GM12878 (cell line): ENCODE data around the gene LAMA2. TPM values are rescaled to one million over a fixed set of nuclear protein-coding genes. Genes with fewer than 3 reads are reported as not detected.

ENCODE experiments used
- ATAC-seq: fragments of 200-7000 bp; cut with Tn5 transposase; 3 replicates; pipeline ENCODE4 v1.9.1; 2020; ENCODE audit warnings: mild to moderate bottlenecking, moderate library complexity
- BruUV-seq: library from RNA; stranded (reverse); fragments of 400-500 nt; replicated peaks from 2 replicates; lab custom pipeline; 2021; lab: Mats Ljungman, UMichigan
- CTCF ChIA-PET: fragments of 300-600 bp; sonication (Branson Sonifier 250); formaldehyde crosslinking; extraction: SDS; loops from one replicate; lab custom pipeline; 2021; ENCODE audit warnings: inconsistent platforms; lab: Yijun Ruan, JAX
- POLR2A ChIA-PET: fragments of 350-600 bp; formaldehyde crosslinking; extraction: SDS; loops from one replicate; lab custom pipeline; 2021; ENCODE audit warnings: inconsistent platforms; lab: Charles Lee
- RAD21 ChIA-PET: fragments of 300-600 bp; sonication (Branson Sonifier 250); formaldehyde crosslinking; loops from one replicate; lab custom pipeline; 2023; ENCODE audit warnings: antibody characterized with exemption; ENCODE audit not compliant: unreplicated experiment; lab: Charles Lee
- SMC1A ChIA-PET: fragments of 300-600 bp; sonication (Branson Sonifier 250); formaldehyde crosslinking; loops from one replicate; lab custom pipeline; 2023; ENCODE audit not compliant: unreplicated experiment, uncharacterized antibody; lab: Charles Lee
- DNase-seq: peaks from one replicate; pipeline ENCODE4 v3.0.0-alpha.2; 2011; ENCODE audit warnings: low read depth, low spot score
- FAIRE-seq: peaks from 3 replicates; lab custom pipeline; 2011; peaks lifted over from hg19 to GRCh38; lab: Jason Lieb, UNC
- H2AFZ ChIP-seq: 2 replicates; pipeline ENCODE4 v1.6.0; 2011; ENCODE audit warnings: low read depth, low read length, control low read depth; ENCODE audit not compliant: control insufficient read depth
- H3K27ac ChIP-seq: 2 replicates; pipeline ENCODE4 v1.5.1; 2011; ENCODE audit warnings: control low read depth; ENCODE audit not compliant: control insufficient read depth, insufficient read depth
- H3K27me3 ChIP-seq, 2 experiments: replicated peaks in 1 of 2; 2 replicates each; pipeline versions ENCODE4 v1.6.0 to v1.6.1; 2011; ENCODE audit warnings: low read length in 1 of 2; ENCODE audit not compliant: control insufficient read depth in 2 of 2, insufficient read depth in 2 of 2
- H3K36me3 ChIP-seq, 2 experiments: 2 replicates each; pipeline ENCODE4 v1.5.1; 2011; ENCODE audit warnings: low read length in 1 of 2; ENCODE audit not compliant: control insufficient read depth in 2 of 2, insufficient read depth in 2 of 2
- H3K4me1 ChIP-seq: 2 replicates; pipeline ENCODE4 v1.6.1; 2011; ENCODE audit warnings: mild to moderate bottlenecking, low read length, moderate library complexity, mixed read lengths; ENCODE audit not compliant: control insufficient read depth, insufficient read depth
- H3K4me2 ChIP-seq: 2 replicates; pipeline ENCODE4 v1.6.0; 2011; ENCODE audit warnings: control low read depth; ENCODE audit not compliant: control insufficient read depth, insufficient read depth
- H3K4me3 ChIP-seq: fragments of 200-600 bp; sonication (generic); 2 replicates; pipeline ENCODE4 v1.5.1; 2016
- H3K79me2 ChIP-seq: 2 replicates; pipeline ENCODE4 v1.6.0; 2011; ENCODE audit warnings: low read length; ENCODE audit not compliant: control insufficient read depth, insufficient read depth
- H3K9ac ChIP-seq: 2 replicates; pipeline ENCODE4 v1.8.0; 2011; ENCODE audit warnings: low read length, control low read depth, mixed read lengths; ENCODE audit not compliant: control insufficient read depth, insufficient read depth
- H3K9me3 ChIP-seq: replicated peaks from 3 replicates; pipeline ENCODE4 v1.5.1; 2011; ENCODE audit warnings: mild to moderate bottlenecking, low read length; ENCODE audit not compliant: control insufficient read depth, insufficient read depth
- H4K20me1 ChIP-seq: 2 replicates; pipeline ENCODE4 v1.6.0; 2011; ENCODE audit not compliant: control insufficient read depth, insufficient read depth
- ETV6 ChIP-seq, 2 experiments: fragments of 450-650 bp in 1 of 2; IDR thresholded peaks in 1 of 2; conservative IDR thresholded peaks in 1 of 2; 2 replicates each; pipeline ENCODE4 v1.6.1; 2014; ENCODE audit warnings: antibody characterized with exemption in 1 of 2, borderline replicate concordance in 1 of 2, low read depth in 1 of 2, mild to moderate bottlenecking in 1 of 2, moderate library complexity in 1 of 2
- NFXL1 ChIP-seq: fragments of 450-650 bp; IDR thresholded peaks from 2 replicates; pipeline ENCODE4 v1.6.1; 2017; ENCODE audit warnings: antibody characterized with exemption, mild to moderate bottlenecking, borderline replicate concordance
- RAD21 ChIP-seq: IDR thresholded peaks from 2 replicates; pipeline ENCODE4 v1.6.1; 2011; ENCODE audit warnings: mild to moderate bottlenecking, low read depth, low read length, moderate library complexity; ENCODE audit not compliant: insufficient read depth
- SMC3 ChIP-seq: IDR thresholded peaks from 2 replicates; pipeline ENCODE4 v1.6.1; 2011; ENCODE audit warnings: low read length, improper control_type of control experiment, borderline replicate concordance
- STAT3 ChIP-seq: IDR thresholded peaks from 2 replicates; pipeline ENCODE4 v1.6.1; 2011; ENCODE audit warnings: low read depth, low read length, improper control_type of control experiment
- ZNF622 ChIP-seq: fragments of 450-650 bp; IDR thresholded peaks from 2 replicates; pipeline ENCODE4 v1.6.1; 2017; ENCODE audit warnings: mild to moderate bottlenecking, inconsistent platforms
- WGBS: methylation state at CpG from one replicate; pipeline ENCODE4 v1.1.6; 2016; ENCODE audit warnings: low lambda C conversion rate; ENCODE audit not compliant: insufficient replicate concordance, insufficient coverage; ENCODE audit errors: missing lambda C conversion rate; 5-methylcytosine and 5-hydroxymethylcytosine counted together
- in situ Hi-C: fragments of 300-500 bp; cut with MboI; formaldehyde crosslinking; loops from 9 replicates; pipeline ENCODE4 v1.14.3; 2018; ENCODE audit warnings: mixed read lengths
- intact Hi-C: fragments of 100-400 bp; cut with micrococcal nuclease; formaldehyde crosslinking; loops from one replicate; pipeline ENCODE4 v1.14.2; 2022; ENCODE audit not compliant: unreplicated experiment
- polyA plus RNA-seq, 11 experiments: library from polyadenylated mRNA; depleted of rRNA in 4 of 11; unstranded in 6 of 11; stranded (reverse) in 5 of 11; fragments of >200 nt; fragmentation: Nextera tagmentation in 4 of 11; fragmentation: Illumina TruSeq in 1 of 11; extraction: Ambion mirVana in 4 of 11; extraction: Trizol in 1 of 11; gene quantifications; 1 replicate in 1 of 11; 2 replicates in 10 of 11; pipeline versions ENCODE4 v1.2.1 to v1.2.3, GENCODE V29; 2011 to 2016; ENCODE audit warnings: inconsistent platforms in 2 of 11, missing spikeins in 2 of 11, low read depth in 1 of 11
- total RNA-seq, 4 experiments: library from RNA; depleted of rRNA in 3 of 4; stranded (reverse); fragments of >200 nt in 3 of 4; fragmentation: Illumina TruSeq in 1 of 4; extraction: Trizol in 1 of 4; gene quantifications; 2 replicates each; pipeline versions ENCODE4 v1.2.1 to v1.2.3, GENCODE V29; 2013 to 2021
- TF ChIP-seq, protein P1 (sequence below): fragments of 450-650 bp; IDR thresholded peaks from 2 replicates; pipeline ENCODE4 v1.6.1; 2016; ENCODE audit warnings: mild to moderate bottlenecking, moderate library complexity, borderline replicate concordance
- TF ChIP-seq, protein P2 (sequence below), 3 experiments: IDR thresholded peaks in 2 of 3; conservative IDR thresholded peaks in 1 of 3; 2 replicates each; pipeline ENCODE4 v1.5.1; 2011; ENCODE audit warnings: low read depth in 3 of 3, low read length in 3 of 3, mild to moderate bottlenecking in 3 of 3, control low read depth in 2 of 3, moderate library complexity in 2 of 3, inconsistent platforms in 1 of 3, mixed read lengths in 1 of 3; ENCODE audit not compliant: control insufficient read depth in 2 of 3, insufficient read depth in 1 of 3; ENCODE audit errors: extremely low read depth in 1 of 3
- TF ChIP-seq, protein P3 (sequence below): fragments of 450-650 bp; IDR thresholded peaks from 2 replicates; pipeline ENCODE4 v1.6.1; 2017; ENCODE audit warnings: mild to moderate bottlenecking, moderate library complexity

Gene LAMA2
- total and polyA plus RNA-seq, 10 of the 15 experiments (the other 5 are each of a cell fraction or from before 2014, with no cell fraction given) = 0.04 to 2.0 (median 0.37) TPM; not detected in 1

DNA sequence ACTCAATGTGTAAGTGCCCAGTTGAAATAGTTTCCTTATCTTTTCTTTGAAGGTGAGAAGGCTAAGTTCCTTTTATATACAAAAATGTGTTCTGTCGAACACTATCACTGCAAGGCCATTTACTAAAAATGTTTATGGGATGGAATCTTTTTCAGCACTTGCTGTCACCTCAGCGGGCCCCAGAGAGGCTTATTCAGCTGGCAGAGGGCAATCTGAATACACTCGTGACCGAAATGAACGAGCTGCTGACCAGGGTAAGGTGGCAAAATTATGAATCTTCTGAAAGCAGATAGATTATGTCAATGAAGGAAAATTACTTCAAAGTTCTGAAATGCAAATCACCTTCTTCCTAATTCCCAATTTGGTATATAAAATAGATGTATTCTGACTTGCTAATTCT lies 486.8 kb downstream of the LAMA2 start (continued):
- TF ChIP-seq, protein P1, sequence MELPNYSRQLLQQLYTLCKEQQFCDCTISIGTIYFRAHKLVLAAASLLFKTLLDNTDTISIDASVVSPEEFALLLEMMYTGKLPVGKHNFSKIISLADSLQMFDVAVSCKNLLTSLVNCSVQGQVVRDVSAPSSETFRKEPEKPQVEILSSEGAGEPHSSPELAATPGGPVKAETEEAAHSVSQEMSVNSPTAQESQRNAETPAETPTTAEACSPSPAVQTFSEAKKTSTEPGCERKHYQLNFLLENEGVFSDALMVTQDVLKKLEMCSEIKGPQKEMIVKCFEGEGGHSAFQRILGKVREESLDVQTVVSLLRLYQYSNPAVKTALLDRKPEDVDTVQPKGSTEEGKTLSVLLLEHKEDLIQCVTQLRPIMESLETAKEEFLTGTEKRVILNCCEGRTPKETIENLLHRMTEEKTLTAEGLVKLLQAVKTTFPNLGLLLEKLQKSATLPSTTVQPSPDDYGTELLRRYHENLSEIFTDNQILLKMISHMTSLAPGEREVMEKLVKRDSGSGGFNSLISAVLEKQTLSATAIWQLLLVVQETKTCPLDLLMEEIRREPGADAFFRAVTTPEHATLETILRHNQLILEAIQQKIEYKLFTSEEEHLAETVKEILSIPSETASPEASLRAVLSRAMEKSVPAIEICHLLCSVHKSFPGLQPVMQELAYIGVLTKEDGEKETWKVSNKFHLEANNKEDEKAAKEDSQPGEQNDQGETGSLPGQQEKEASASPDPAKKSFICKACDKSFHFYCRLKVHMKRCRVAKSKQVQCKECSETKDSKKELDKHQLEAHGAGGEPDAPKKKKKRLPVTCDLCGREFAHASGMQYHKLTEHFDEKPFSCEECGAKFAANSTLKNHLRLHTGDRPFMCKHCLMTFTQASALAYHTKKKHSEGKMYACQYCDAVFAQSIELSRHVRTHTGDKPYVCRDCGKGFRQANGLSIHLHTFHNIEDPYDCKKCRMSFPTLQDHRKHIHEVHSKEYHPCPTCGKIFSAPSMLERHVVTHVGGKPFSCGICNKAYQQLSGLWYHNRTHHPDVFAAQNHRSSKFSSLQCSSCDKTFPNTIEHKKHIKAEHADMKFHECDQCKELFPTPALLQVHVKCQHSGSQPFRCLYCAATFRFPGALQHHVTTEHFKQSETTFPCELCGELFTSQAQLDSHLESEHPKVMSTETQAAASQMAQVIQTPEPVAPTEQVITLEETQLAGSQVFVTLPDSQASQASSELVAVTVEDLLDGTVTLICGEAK = no peak

DNA sequence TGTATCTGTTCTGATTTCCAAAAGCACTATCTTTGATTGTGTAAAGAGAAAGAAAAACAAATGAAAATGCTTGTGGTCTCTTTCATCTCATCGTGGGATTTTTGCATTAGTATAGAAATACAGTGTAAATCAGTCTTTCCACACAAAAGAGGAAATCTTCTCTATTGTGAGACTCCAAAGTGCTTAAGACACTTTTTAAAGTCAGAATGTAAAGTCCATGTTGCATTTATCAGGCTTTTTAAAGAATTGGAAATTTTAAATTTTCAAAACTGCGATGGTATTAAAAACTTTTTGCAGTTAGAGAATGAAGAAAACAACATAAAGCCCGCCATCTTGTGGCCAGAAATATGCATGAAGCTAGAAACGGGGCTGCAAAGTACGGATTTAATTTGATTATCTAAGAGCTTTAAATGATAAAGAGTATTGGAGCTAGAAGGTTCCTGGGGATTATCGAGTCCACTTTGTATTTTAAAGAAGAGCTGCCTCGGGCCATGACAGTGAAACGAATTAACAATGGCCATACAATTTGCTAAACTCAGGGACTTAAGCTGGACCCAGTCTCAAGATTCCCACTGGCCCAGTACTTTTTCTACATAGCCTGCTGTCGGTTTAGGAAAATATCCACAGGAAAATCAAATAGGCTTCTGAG lies 487.5 kb downstream of the LAMA2 start:
- ChIA-PET CTCF (interaction anchor here (0.6 to 2.0 kb wide), 32 partner anchors 10 to 1646 kb away, joined by 3 to 12 read pairs (median 4); no protein-coding TSS in a partner anchor), POLR2A (no interaction called here), RAD21 (interaction anchor here (0.6 to 1.6 kb wide), 6 partner anchors 14 to 1633 kb away, joined by 3 to 8 read pairs (median 3); no protein-coding TSS in a partner anchor), SMC1A (interaction anchor here (0.5 to 1.6 kb wide), 7 partner anchors 19 to 1633 kb away, joined by 3 to 5 read pairs (median 3); no protein-coding TSS in a partner anchor)
- Histone ChIP-seq H3K79me2 (no peaks in the 10 kb centered on the region), H3K9me3 (no peaks in the 10 kb centered on the region), H3K4me2 (no peak overlapping the region), H3K27ac (no peak overlapping the region), H3K9ac (no peak overlapping the region), H3K4me3 (no peak overlapping the region), H4K20me1 (no peaks in the 10 kb centered on the region), H2AFZ (no peak overlapping the region), H3K27me3 (no peaks in the 10 kb centered on the region), H3K36me3 (no peaks in the 10 kb centered on the region), H3K4me1 (no peaks in the 10 kb centered on the region)
- BruUV-seq = no TSS peak
- peak; percentile 61; the same call in 2 of the 3 replicates for ATAC-seq
- intact Hi-C loops = loop anchor here (5.0 to 10.0 kb wide), 2 partner anchors 566 to 643 kb away; no protein-coding TSS in a partner anchor
- no peak for FAIRE-seq
- WGBS = 10% methylated on average over 9 of the region's 9 CpGs
- no peak for DNase-seq
- in situ Hi-C loops = no loop called here
- TF ChIP-seq, protein P2, sequence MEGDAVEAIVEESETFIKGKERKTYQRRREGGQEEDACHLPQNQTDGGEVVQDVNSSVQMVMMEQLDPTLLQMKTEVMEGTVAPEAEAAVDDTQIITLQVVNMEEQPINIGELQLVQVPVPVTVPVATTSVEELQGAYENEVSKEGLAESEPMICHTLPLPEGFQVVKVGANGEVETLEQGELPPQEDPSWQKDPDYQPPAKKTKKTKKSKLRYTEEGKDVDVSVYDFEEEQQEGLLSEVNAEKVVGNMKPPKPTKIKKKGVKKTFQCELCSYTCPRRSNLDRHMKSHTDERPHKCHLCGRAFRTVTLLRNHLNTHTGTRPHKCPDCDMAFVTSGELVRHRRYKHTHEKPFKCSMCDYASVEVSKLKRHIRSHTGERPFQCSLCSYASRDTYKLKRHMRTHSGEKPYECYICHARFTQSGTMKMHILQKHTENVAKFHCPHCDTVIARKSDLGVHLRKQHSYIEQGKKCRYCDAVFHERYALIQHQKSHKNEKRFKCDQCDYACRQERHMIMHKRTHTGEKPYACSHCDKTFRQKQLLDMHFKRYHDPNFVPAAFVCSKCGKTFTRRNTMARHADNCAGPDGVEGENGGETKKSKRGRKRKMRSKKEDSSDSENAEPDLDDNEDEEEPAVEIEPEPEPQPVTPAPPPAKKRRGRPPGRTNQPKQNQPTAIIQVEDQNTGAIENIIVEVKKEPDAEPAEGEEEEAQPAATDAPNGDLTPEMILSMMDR (IDR thresholded peaks at IDR 0.05 in 2 of 3, conservative IDR thresholded peaks at IDR 0.05 in 1 of 3; ENCODE audit: control insufficient read depth in 2 of 3, extremely low read depth in 1 of 3, insufficient read depth in 1 of 3, low read depth in 3 of 3, low read length in 3 of 3) = peak; percentile 55 to 63 (median 60)
- TF ChIP-seq SMC3 (peak; percentile 45; the same call in 1 of the 2 replicates), STAT3 (no peak), ZNF622 (no peak), ETV6 (conservative IDR thresholded peaks at IDR 0.05 in 1 of 2, IDR thresholded peaks at IDR 0.05 in 1 of 2; ENCODE audit: borderline replicate concordance in 1 of 2, low read depth in 1 of 2) (no peak), NFXL1 (no peak), RAD21 (peak; percentile 62)
- TF ChIP-seq, protein P3, sequence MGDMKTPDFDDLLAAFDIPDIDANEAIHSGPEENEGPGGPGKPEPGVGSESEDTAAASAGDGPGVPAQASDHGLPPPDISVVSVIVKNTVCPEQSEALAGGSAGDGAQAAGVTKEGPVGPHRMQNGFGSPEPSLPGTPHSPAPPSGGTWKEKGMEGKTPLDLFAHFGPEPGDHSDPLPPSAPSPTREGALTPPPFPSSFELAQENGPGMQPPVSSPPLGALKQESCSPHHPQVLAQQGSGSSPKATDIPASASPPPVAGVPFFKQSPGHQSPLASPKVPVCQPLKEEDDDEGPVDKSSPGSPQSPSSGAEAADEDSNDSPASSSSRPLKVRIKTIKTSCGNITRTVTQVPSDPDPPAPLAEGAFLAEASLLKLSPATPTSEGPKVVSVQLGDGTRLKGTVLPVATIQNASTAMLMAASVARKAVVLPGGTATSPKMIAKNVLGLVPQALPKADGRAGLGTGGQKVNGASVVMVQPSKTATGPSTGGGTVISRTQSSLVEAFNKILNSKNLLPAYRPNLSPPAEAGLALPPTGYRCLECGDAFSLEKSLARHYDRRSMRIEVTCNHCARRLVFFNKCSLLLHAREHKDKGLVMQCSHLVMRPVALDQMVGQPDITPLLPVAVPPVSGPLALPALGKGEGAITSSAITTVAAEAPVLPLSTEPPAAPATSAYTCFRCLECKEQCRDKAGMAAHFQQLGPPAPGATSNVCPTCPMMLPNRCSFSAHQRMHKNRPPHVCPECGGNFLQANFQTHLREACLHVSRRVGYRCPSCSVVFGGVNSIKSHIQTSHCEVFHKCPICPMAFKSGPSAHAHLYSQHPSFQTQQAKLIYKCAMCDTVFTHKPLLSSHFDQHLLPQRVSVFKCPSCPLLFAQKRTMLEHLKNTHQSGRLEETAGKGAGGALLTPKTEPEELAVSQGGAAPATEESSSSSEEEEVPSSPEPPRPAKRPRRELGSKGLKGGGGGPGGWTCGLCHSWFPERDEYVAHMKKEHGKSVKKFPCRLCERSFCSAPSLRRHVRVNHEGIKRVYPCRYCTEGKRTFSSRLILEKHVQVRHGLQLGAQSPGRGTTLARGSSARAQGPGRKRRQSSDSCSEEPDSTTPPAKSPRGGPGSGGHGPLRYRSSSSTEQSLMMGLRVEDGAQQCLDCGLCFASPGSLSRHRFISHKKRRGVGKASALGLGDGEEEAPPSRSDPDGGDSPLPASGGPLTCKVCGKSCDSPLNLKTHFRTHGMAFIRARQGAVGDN = no peak
